IMR-90 (cell line): ENCODE measurements around the gene CAPN10. TPM values are rescaled to one million over a fixed set of nuclear protein-coding genes. Genes with fewer than 3 reads are reported as not detected.

Experiments
- ATAC-seq: fragments of 200-7000 bp; cut with Tn5 transposase; 2 replicates; pipeline ENCODE4 v1.9.1; 2020; ENCODE audit warnings: low read depth, mild to moderate bottlenecking, moderate library complexity
- BruUV-seq: library from RNA; stranded (reverse); fragments of 400-500 nt; replicated peaks from 2 replicates; lab custom pipeline; 2021; lab: Mats Ljungman, UMichigan
- CTCF ChIA-PET: fragments of 300-600 bp; formaldehyde crosslinking; extraction: SDS; loops from one replicate; lab custom pipeline; 2021; ENCODE audit warnings: antibody characterized with exemption; lab: Yijun Ruan, JAX
- POLR2A ChIA-PET: fragments of 300-600 bp; sonication (Branson Sonifier 250); formaldehyde crosslinking; loops from one replicate; lab custom pipeline; 2022; ENCODE audit warnings: antibody characterized with exemption; ENCODE audit not compliant: unreplicated experiment; lab: Charles Lee
- DNase-seq: peaks from one replicate; pipeline ENCODE4 v3.0.0; 2013
- H2AFZ ChIP-seq: replicated peaks from 2 replicates; pipeline ENCODE3; 2013; ENCODE audit warnings: low read length, mild to moderate bottlenecking; ENCODE audit not compliant: poor library complexity
- H2AK5ac ChIP-seq: 2 replicates; pipeline ENCODE4 v1.6.1; 2013; ENCODE audit warnings: low read depth, low read length, inconsistent platforms
- H2AK9ac ChIP-seq: replicated peaks from 2 replicates; pipeline ENCODE3; 2013; ENCODE audit warnings: mild to moderate bottlenecking, low read depth, low read length, moderate library complexity; ENCODE audit not compliant: poor library complexity
- H2BK120ac ChIP-seq: 2 replicates; pipeline ENCODE4 v1.6.1; 2013; ENCODE audit warnings: low read depth, low read length, inconsistent platforms
- H2BK15ac ChIP-seq: 3 replicates; pipeline ENCODE4 v1.6.1; 2013; ENCODE audit warnings: low read depth, low read length, inconsistent platforms
- H2BK20ac ChIP-seq: 2 replicates; pipeline ENCODE4 v1.6.1; 2013; ENCODE audit warnings: low read depth, mild to moderate bottlenecking, inconsistent platforms, low read length, moderate library complexity
- H2BK5ac ChIP-seq: 2 replicates; pipeline ENCODE4 v1.6.1; 2013; ENCODE audit warnings: mild to moderate bottlenecking, low read depth, low read length, inconsistent platforms; ENCODE audit not compliant: poor library complexity, severe bottlenecking
- H3K14ac ChIP-seq: replicated peaks from 2 replicates; pipeline ENCODE4 v1.6.1; 2013; ENCODE audit warnings: low read depth, low read length, inconsistent platforms
- H3K18ac ChIP-seq: 2 replicates; pipeline ENCODE4 v1.6.1; 2013; ENCODE audit warnings: low read depth, low read length, control low read depth
- H3K23ac ChIP-seq: 2 replicates; pipeline ENCODE4 v1.6.1; 2013; ENCODE audit warnings: low read depth, low read length, inconsistent platforms
- H3K27ac ChIP-seq: 2 replicates; pipeline ENCODE4 v1.5.1; 2013; ENCODE audit warnings: mild to moderate bottlenecking, control low read depth, low read length; ENCODE audit not compliant: insufficient read depth
- H3K27me3 ChIP-seq: 2 replicates; pipeline ENCODE4 v1.6.1; 2013; ENCODE audit warnings: low read length; ENCODE audit not compliant: control insufficient read depth, insufficient read depth
- H3K36me3 ChIP-seq: 2 replicates; pipeline ENCODE4 v1.6.1; 2013; ENCODE audit warnings: low read length, mixed read lengths; ENCODE audit not compliant: control insufficient read depth, insufficient read depth
- H3K4ac ChIP-seq: 2 replicates; pipeline ENCODE4 v1.6.1; 2013; ENCODE audit warnings: low read depth, low read length, inconsistent platforms
- H3K4me1 ChIP-seq: 2 replicates; pipeline ENCODE4 v1.6.1; 2013; ENCODE audit warnings: low read length, mixed read lengths; ENCODE audit not compliant: control insufficient read depth, insufficient read depth
- H3K4me2 ChIP-seq: 2 replicates; pipeline ENCODE4 v1.6.1; 2013; ENCODE audit warnings: low read depth, mild to moderate bottlenecking, control low read depth, low read length, moderate library complexity
- H3K4me3 ChIP-seq: 2 replicates; pipeline ENCODE4 v1.5.1; 2013; ENCODE audit warnings: low read depth, mild to moderate bottlenecking, control low read depth, low read length, moderate library complexity; ENCODE audit not compliant: insufficient read depth
- H3K56ac ChIP-seq: 2 replicates; pipeline ENCODE4 v1.6.1; 2013; ENCODE audit warnings: low read length, inconsistent platforms; ENCODE audit not compliant: insufficient read depth; ENCODE audit errors: extremely low read depth
- H3K79me1 ChIP-seq, 2 experiments: 2 replicates each; pipeline ENCODE4 v1.6.1; 2013; ENCODE audit warnings: low read length in 2 of 2, inconsistent platforms in 1 of 2, low read depth in 1 of 2
- H3K9ac ChIP-seq: 2 replicates; pipeline ENCODE4 v1.6.1; 2013; ENCODE audit warnings: low read depth, low read length, control low read depth
- H3K9me1 ChIP-seq: 2 replicates; pipeline ENCODE4 v1.6.1; 2013; ENCODE audit warnings: low read length, inconsistent platforms; ENCODE audit not compliant: insufficient read depth
- H3K9me3 ChIP-seq: 2 replicates; pipeline ENCODE4 v1.6.1; 2013; ENCODE audit warnings: low read length; ENCODE audit not compliant: control insufficient read depth, insufficient read depth
- H4K20me1 ChIP-seq: 2 replicates; pipeline ENCODE4 v1.6.1; 2013; ENCODE audit warnings: low read length, inconsistent platforms; ENCODE audit not compliant: insufficient read depth
- H4K5ac ChIP-seq: 2 replicates; pipeline ENCODE4 v1.6.1; 2013; ENCODE audit warnings: mild to moderate bottlenecking, low read depth, low read length, control low read depth
- H4K8ac ChIP-seq, 2 experiments: 2 replicates each; pipeline ENCODE4 v1.6.1; 2013; ENCODE audit warnings: low read depth in 2 of 2, low read length in 2 of 2, control low read depth in 1 of 2, inconsistent platforms in 1 of 2
- H4K91ac ChIP-seq: 2 replicates; pipeline ENCODE4 v1.6.1; 2013; ENCODE audit warnings: low read depth, low read length, inconsistent platforms; ENCODE audit not compliant: insufficient read depth
- BHLHE40 ChIP-seq: fragments of 150-350 bp; IDR thresholded peaks from 2 replicates; pipeline ENCODE4 v1.6.1; 2016; ENCODE audit warnings: mild to moderate bottlenecking, low read depth, low read length
- CHD1 ChIP-seq: IDR thresholded peaks from 2 replicates; pipeline ENCODE4 v1.6.1; 2012; ENCODE audit warnings: low read depth, low read length, improper control_type of control experiment
- CTCF ChIP-seq: conservative IDR thresholded peaks from 2 replicates; pipeline ENCODE4 v1.5.1; 2012; ENCODE audit warnings: mild to moderate bottlenecking, low read depth, low read length, improper control_type of control experiment
- FOS ChIP-seq: fragments of 150-350 bp; IDR thresholded peaks from 2 replicates; pipeline ENCODE4 v1.6.1; 2016; ENCODE audit warnings: low read depth, low read length
- MAFK ChIP-seq: IDR thresholded peaks from 2 replicates; pipeline ENCODE4 v1.6.1; 2012; ENCODE audit warnings: low read depth, low read length, improper control_type of control experiment
- MAZ ChIP-seq: IDR thresholded peaks from 2 replicates; pipeline ENCODE4 v1.6.1; 2012; ENCODE audit warnings: low read depth, mild to moderate bottlenecking, low read length, improper control_type of control experiment, moderate library complexity, borderline replicate concordance
- MXI1 ChIP-seq: IDR thresholded peaks from 2 replicates; pipeline ENCODE4 v1.6.1; 2012; ENCODE audit warnings: low read depth, mild to moderate bottlenecking, low read length, moderate library complexity, borderline replicate concordance
- NFE2L2 ChIP-seq: fragments of 150-350 bp; IDR thresholded peaks from 2 replicates; pipeline ENCODE4 v1.6.1; 2016; ENCODE audit warnings: low read depth, mild to moderate bottlenecking, low read length
- POLR2A ChIP-seq: IDR thresholded peaks from 2 replicates; pipeline ENCODE4 v1.6.1; 2012; ENCODE audit warnings: mild to moderate bottlenecking, low read depth, low read length
- RAD21 ChIP-seq: IDR thresholded peaks from 2 replicates; pipeline ENCODE4 v1.6.1; 2012; ENCODE audit warnings: low read length, improper control_type of control experiment
- RCOR1 ChIP-seq: IDR thresholded peaks from 2 replicates; pipeline ENCODE4 v1.6.1; 2012; ENCODE audit warnings: mild to moderate bottlenecking, low read length, improper control_type of control experiment; ENCODE audit not compliant: insufficient replicate concordance
- RFX5 ChIP-seq: IDR thresholded peaks from 2 replicates; pipeline ENCODE4 v1.8.0; 2012; ENCODE audit warnings: low read depth, mild to moderate bottlenecking, low read length, moderate library complexity
- SMC3 ChIP-seq: fragments of 150-350 bp; IDR thresholded peaks from 2 replicates; pipeline ENCODE4 v1.6.1; 2016; ENCODE audit warnings: low read depth, mild to moderate bottlenecking, antibody characterized with exemption, low read length, moderate library complexity
- USF2 ChIP-seq: fragments of 150-350 bp; IDR thresholded peaks from 2 replicates; pipeline ENCODE4 v1.6.1; 2017; ENCODE audit warnings: mild to moderate bottlenecking, antibody characterized with exemption, low read length, low read depth
- WGBS, 2 experiments: methylation state at CpG; one replicate each; pipeline versions ENCODE4 v1.1.5 to v1.1.7; 2013; ENCODE audit warnings: missing lambda C conversion rate in 2 of 2; ENCODE audit not compliant: insufficient read length in 1 of 2; ENCODE audit errors: extremely low coverage in 2 of 2; 5-methylcytosine and 5-hydroxymethylcytosine counted together
- dilution Hi-C: fragments of 300-500 bp; cut with HindIII; formaldehyde crosslinking; loops from one replicate; pipeline ENCODE4 v1.14.3; 2018; ENCODE audit warnings: low sequenced_read_pairs; ENCODE audit not compliant: unreplicated experiment
- in situ Hi-C: fragments of 300-500 bp; cut with MboI; formaldehyde crosslinking; loops from 3 replicates; pipeline ENCODE4 v1.14.3; 2019; ENCODE audit warnings: low sequenced_read_pairs, inconsistent platforms, mixed read lengths
- intact Hi-C: fragments of 100-400 bp; cut with micrococcal nuclease; formaldehyde crosslinking; loops from 2 replicates; pipeline ENCODE4 v1.10.0; 2022
- polyA plus RNA-seq, 3 experiments: library from polyadenylated mRNA; depleted of rRNA; stranded (reverse); fragments of >200 nt; gene quantifications; 2 replicates each; pipeline ENCODE4 v1.2.3, GENCODE V29; 2012; ENCODE audit warnings: low replicate concordance in 1 of 3
- total RNA-seq: library from RNA; depleted of rRNA; stranded (reverse); fragments of >200 nt; gene quantifications from 2 replicates; pipeline ENCODE4 v1.2.3, GENCODE V29; 2012
- TF ChIP-seq, protein P1 (sequence below): fragments of 150-350 bp; IDR thresholded peaks from 2 replicates; pipeline ENCODE4 v1.6.1; 2016; ENCODE audit warnings: low read depth, mild to moderate bottlenecking, low read length, moderate library complexity, borderline replicate concordance

Gene CAPN10
- total and polyA plus RNA-seq, 2 of the 4 experiments (the other 2 are of a cell fraction), result 6.3 to 20.9 TPM

DNA sequence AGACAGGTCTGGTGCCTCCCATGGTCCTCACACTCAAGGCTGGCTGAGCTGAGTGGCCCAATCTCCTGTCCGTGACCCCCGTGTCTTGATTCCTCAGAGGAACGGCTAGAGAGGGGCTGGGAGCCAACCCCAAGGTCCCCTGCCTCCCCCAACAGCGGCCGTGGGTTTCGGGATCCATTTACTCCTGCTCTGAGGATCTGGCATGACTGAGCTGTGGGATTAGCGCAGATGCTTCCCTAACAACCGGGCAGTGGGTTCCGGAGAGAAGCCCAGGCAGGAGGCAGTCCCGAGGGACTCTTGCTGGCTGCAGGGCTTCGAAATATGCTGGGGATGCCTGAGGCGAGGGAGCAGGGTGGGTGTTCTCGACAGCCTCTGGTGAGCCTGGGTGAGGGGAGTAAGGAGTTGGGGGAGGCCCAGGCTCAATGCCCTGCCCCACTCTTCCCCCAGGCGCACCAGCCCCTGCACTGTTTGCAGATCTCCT lies 57.7 kb downstream of the CAPN10 start:
- H3K56ac ChIP-seq, result no peak overlapping the region
- in situ Hi-C loops, result no loop called here
- H4K91ac ChIP-seq, result no peak overlapping the region
- no peak overlapping the region for H3K14ac ChIP-seq
- H3K36me3 ChIP-seq, result no peaks in the 10 kb centered on the region
- H4K20me1 ChIP-seq, result no peaks in the 10 kb centered on the region
- H2BK5ac ChIP-seq, result no peak overlapping the region
- H3K9me3 ChIP-seq, result no peaks in the 10 kb centered on the region
- no peak overlapping the region for H4K8ac ChIP-seq
- no peaks in the 10 kb centered on the region for H3K4me1 ChIP-seq
- no peak for DNase-seq
- no peaks in the 10 kb centered on the region for H3K79me1 ChIP-seq
- H3K4ac ChIP-seq, result no peak overlapping the region
- H2AFZ ChIP-seq, result no peak overlapping the region
- no peak overlapping the region for H2BK120ac ChIP-seq
- H3K27me3 ChIP-seq, result peaks cover 56% of the 10 kb centered on the region
- H2AK9ac ChIP-seq, result no peak overlapping the region
- H3K23ac ChIP-seq, result no peak overlapping the region
- H3K18ac ChIP-seq, result no peak overlapping the region
- WGBS, 2 experiments, result 73% methylated on average over 4 of the region's 14 CpGs; no CpG with 5 or more reads in 1 of the 2 experiments
- intact Hi-C loops, result no loop called here
- H2BK20ac ChIP-seq, result no peak overlapping the region
- no peak overlapping the region for H4K5ac ChIP-seq
- no peak overlapping the region for H3K4me2 ChIP-seq
- POLR2A ChIA-PET, result no interaction called here
- dilution Hi-C loops, result no loop called here
- BruUV-seq, result no TSS peak
- CTCF ChIA-PET, result no interaction called here
- no peak for TF ChIP-seq MXI1
- TF ChIP-seq MAFK, result no peak
- TF ChIP-seq, protein P1, sequence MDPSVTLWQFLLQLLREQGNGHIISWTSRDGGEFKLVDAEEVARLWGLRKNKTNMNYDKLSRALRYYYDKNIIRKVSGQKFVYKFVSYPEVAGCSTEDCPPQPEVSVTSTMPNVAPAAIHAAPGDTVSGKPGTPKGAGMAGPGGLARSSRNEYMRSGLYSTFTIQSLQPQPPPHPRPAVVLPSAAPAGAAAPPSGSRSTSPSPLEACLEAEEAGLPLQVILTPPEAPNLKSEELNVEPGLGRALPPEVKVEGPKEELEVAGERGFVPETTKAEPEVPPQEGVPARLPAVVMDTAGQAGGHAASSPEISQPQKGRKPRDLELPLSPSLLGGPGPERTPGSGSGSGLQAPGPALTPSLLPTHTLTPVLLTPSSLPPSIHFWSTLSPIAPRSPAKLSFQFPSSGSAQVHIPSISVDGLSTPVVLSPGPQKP, result no peak
- no peak for TF ChIP-seq CTCF
- TF ChIP-seq USF2, result no peak
- no peak for TF ChIP-seq RFX5
- TF ChIP-seq RCOR1, result no peak
- no peak for TF ChIP-seq POLR2A
- no peak for TF ChIP-seq FOS
- TF ChIP-seq MAZ, result no peak
- TF ChIP-seq BHLHE40, result no peak
- TF ChIP-seq SMC3, result no peak
- no peak for TF ChIP-seq NFE2L2
- TF ChIP-seq CHD1, result no peak
- no peak for TF ChIP-seq RAD21
- no peak overlapping the region for H3K27ac ChIP-seq
- H3K9ac ChIP-seq, result no peak overlapping the region
- no peak overlapping the region for H2AK5ac ChIP-seq
- no peak for ATAC-seq
- H3K9me1 ChIP-seq, result no peaks in the 10 kb centered on the region
- H3K4me3 ChIP-seq, result no peak overlapping the region
- no peak overlapping the region for H2BK15ac ChIP-seq
